H9 (cell line): ENCODE measurements around the gene CST3. TPM values are rescaled to one million over a fixed set of nuclear protein-coding genes. Genes with fewer than 3 reads are reported as not detected.

Experiments
- DNase-seq: peaks from one replicate; pipeline ENCODE4 v3.0.0-alpha.2; 2017
- H2AFZ ChIP-seq: one replicate; pipeline ENCODE4 v1.6.1; 2013; ENCODE audit warnings: mild to moderate bottlenecking, low read length, control low read depth, moderate library complexity
- H2AK5ac ChIP-seq: 2 replicates; pipeline ENCODE4 v1.6.1; 2013; ENCODE audit warnings: low read length, control low read depth, mixed read lengths; ENCODE audit not compliant: insufficient read length
- H2BK120ac ChIP-seq: one replicate; pipeline ENCODE4 v1.6.1; 2013; ENCODE audit warnings: low read depth, mild to moderate bottlenecking, low read length, control low read depth, inconsistent platforms; ENCODE audit not compliant: poor library complexity, severe bottlenecking
- H2BK12ac ChIP-seq: 2 replicates; pipeline ENCODE4 v1.6.1; 2013; ENCODE audit warnings: low read length, control low read depth, mixed read lengths, low read depth; ENCODE audit not compliant: insufficient read length
- H2BK15ac ChIP-seq: 2 replicates; pipeline ENCODE4 v1.6.1; 2013; ENCODE audit warnings: low read depth, low read length, control low read depth
- H2BK20ac ChIP-seq: one replicate; pipeline ENCODE4 v1.6.1; 2013; ENCODE audit warnings: low read depth, mild to moderate bottlenecking, low read length, control low read depth, inconsistent platforms; ENCODE audit not compliant: poor library complexity, severe bottlenecking
- H2BK5ac ChIP-seq: 2 replicates; pipeline ENCODE4 v1.6.1; 2013; ENCODE audit warnings: low read length, control low read depth, mixed read lengths; ENCODE audit not compliant: insufficient read length
- H3K14ac ChIP-seq: 2 replicates; pipeline ENCODE4 v1.6.1; 2013; ENCODE audit warnings: low read length, control low read depth; ENCODE audit not compliant: insufficient read depth
- H3K18ac ChIP-seq: 2 replicates; pipeline ENCODE4 v1.6.1; 2013; ENCODE audit warnings: low read depth, mild to moderate bottlenecking, mixed read lengths, low read length, control low read depth; ENCODE audit not compliant: insufficient read length
- H3K23ac ChIP-seq: 2 replicates; pipeline ENCODE4 v1.6.1; 2013; ENCODE audit warnings: low read length, control low read depth, mixed read lengths, low read depth; ENCODE audit not compliant: insufficient read length
- H3K23me2 ChIP-seq: 2 replicates; pipeline ENCODE4 v1.6.1; 2013; ENCODE audit warnings: low read depth, mild to moderate bottlenecking, mixed read lengths, low read length, control low read depth; ENCODE audit not compliant: insufficient read length, poor library complexity, severe bottlenecking
- H3K27ac ChIP-seq: 2 replicates; pipeline ENCODE4 v1.5.1; 2013; ENCODE audit warnings: low read length, control low read depth, mixed read lengths, low read depth; ENCODE audit not compliant: insufficient read length
- H3K27me3 ChIP-seq: 2 replicates; pipeline ENCODE4 v1.6.1; 2013; ENCODE audit warnings: low read length, control low read depth, inconsistent platforms; ENCODE audit not compliant: insufficient read depth
- H3K4ac ChIP-seq: 2 replicates; pipeline ENCODE4 v1.6.1; 2013; ENCODE audit warnings: low read depth, mild to moderate bottlenecking, control low read depth, inconsistent platforms, low read length, moderate library complexity
- H3K4me1 ChIP-seq: 2 replicates; pipeline ENCODE4 v1.6.1; 2013; ENCODE audit warnings: low read length, control low read depth, inconsistent platforms; ENCODE audit not compliant: insufficient read depth
- H3K4me2 ChIP-seq: 2 replicates; pipeline ENCODE4 v1.6.1; 2013; ENCODE audit warnings: low read length, control low read depth, mixed read lengths; ENCODE audit not compliant: insufficient read length, insufficient read depth
- H3K56ac ChIP-seq: 2 replicates; pipeline ENCODE4 v1.6.1; 2013; ENCODE audit warnings: low read depth, mild to moderate bottlenecking, mixed read lengths, low read length, control low read depth; ENCODE audit not compliant: insufficient read length
- H3K79me1 ChIP-seq: 2 replicates; pipeline ENCODE4 v1.6.1; 2013; ENCODE audit warnings: low read depth, mild to moderate bottlenecking, moderate library complexity, low read length, control low read depth, inconsistent platforms; ENCODE audit not compliant: insufficient read depth, poor library complexity, severe bottlenecking
- H3K79me2 ChIP-seq: 2 replicates; pipeline ENCODE4 v1.6.1; 2013; ENCODE audit warnings: low read length, control low read depth, inconsistent platforms; ENCODE audit not compliant: insufficient read depth
- H3K9ac ChIP-seq: 2 replicates; pipeline ENCODE4 v1.6.1; 2013; ENCODE audit warnings: low read length, control low read depth, mixed read lengths; ENCODE audit not compliant: insufficient read length; ENCODE audit errors: extremely low read depth
- H3K9me3 ChIP-seq: one replicate; pipeline ENCODE4 v1.6.1; 2013; ENCODE audit warnings: low read depth, low read length, inconsistent platforms; ENCODE audit not compliant: control insufficient read depth
- H3T11ph ChIP-seq: one replicate; pipeline ENCODE4 v1.6.1; 2013; ENCODE audit warnings: mild to moderate bottlenecking, low read length, control low read depth, inconsistent platforms
- H4K20me1 ChIP-seq: one replicate; pipeline ENCODE4 v1.6.1; 2013; ENCODE audit not compliant: control insufficient read depth, insufficient read length, insufficient read depth
- H4K5ac ChIP-seq: 2 replicates; pipeline ENCODE4 v1.6.1; 2013; ENCODE audit warnings: low read depth, mild to moderate bottlenecking, mixed read lengths, low read length, control low read depth; ENCODE audit not compliant: insufficient read length
- H4K8ac ChIP-seq: replicated peaks from 2 replicates; pipeline ENCODE4 v1.6.1; 2013; ENCODE audit warnings: low read length, control low read depth, mixed read lengths, low read depth; ENCODE audit not compliant: insufficient read length
- H4K91ac ChIP-seq: 2 replicates; pipeline ENCODE4 v1.6.1; 2013; ENCODE audit warnings: low read depth, mild to moderate bottlenecking, moderate library complexity, mixed read lengths, low read length, control low read depth; ENCODE audit not compliant: insufficient read length
- H3K27ac Mint-ChIP-seq, 3 experiments: 2 replicates in 2 of 3; 3 replicates in 1 of 3; pipeline ENCODE4 v1.8.0; 2020 to 2021; ENCODE audit warnings: mixed read lengths in 3 of 3, mild to moderate bottlenecking in 1 of 3, moderate library complexity in 1 of 3
- H3K27me3 Mint-ChIP-seq: 2 replicates; pipeline ENCODE4 v1.8.0; 2021; ENCODE audit warnings: low read depth, mild to moderate bottlenecking, moderate library complexity, mixed read lengths
- H3K36me3 Mint-ChIP-seq, 3 experiments: 2 replicates in 2 of 3; 3 replicates in 1 of 3; pipeline ENCODE4 v1.8.0; 2020 to 2021; ENCODE audit warnings: low read depth in 3 of 3, mixed read lengths in 3 of 3; ENCODE audit not compliant: insufficient read depth in 1 of 3
- H3K4me1 Mint-ChIP-seq, 2 experiments: 2 replicates each; pipeline ENCODE4 v1.8.0; 2020; ENCODE audit warnings: mixed read lengths in 2 of 2
- H3K4me3 Mint-ChIP-seq, 2 experiments: 2 replicates in 1 of 2; 3 replicates in 1 of 2; pipeline ENCODE4 v1.8.0; 2020 to 2021; ENCODE audit warnings: mild to moderate bottlenecking in 2 of 2, mixed read lengths in 2 of 2, moderate library complexity in 1 of 2
- H3K9me3 Mint-ChIP-seq, 2 experiments: 2 replicates in 1 of 2; 3 replicates in 1 of 2; pipeline ENCODE4 v1.8.0; 2020; ENCODE audit warnings: mild to moderate bottlenecking in 2 of 2, mixed read lengths in 2 of 2, moderate library complexity in 1 of 2
- WGBS: extraction: QIAGEN DNeasy Blood & Tissue Kit; methylation state at CpG from one replicate; pipeline ENCODE4 v1.1.7; 2013; ENCODE audit warnings: missing lambda C conversion rate, low lambda C conversion rate, mixed read lengths; ENCODE audit not compliant: insufficient read length; ENCODE audit errors: extremely low coverage; 5-methylcytosine and 5-hydroxymethylcytosine counted together
- total RNA-seq: library from RNA; stranded (reverse); gene quantifications from 2 replicates; pipeline ENCODE4 v1.2.1, GENCODE V29; 2021
- TF ChIP-seq, protein P1 (sequence below): fragments of 200-600 bp; sonication (generic); conservative IDR thresholded peaks from 3 replicates; pipeline ENCODE4 v1.8.0; 2021; ENCODE audit warnings: antibody characterized with exemption, mild to moderate bottlenecking

Gene CST3
- total RNA-seq, 1 experiment from 2014 or later: 77.2 TPM

DNA sequence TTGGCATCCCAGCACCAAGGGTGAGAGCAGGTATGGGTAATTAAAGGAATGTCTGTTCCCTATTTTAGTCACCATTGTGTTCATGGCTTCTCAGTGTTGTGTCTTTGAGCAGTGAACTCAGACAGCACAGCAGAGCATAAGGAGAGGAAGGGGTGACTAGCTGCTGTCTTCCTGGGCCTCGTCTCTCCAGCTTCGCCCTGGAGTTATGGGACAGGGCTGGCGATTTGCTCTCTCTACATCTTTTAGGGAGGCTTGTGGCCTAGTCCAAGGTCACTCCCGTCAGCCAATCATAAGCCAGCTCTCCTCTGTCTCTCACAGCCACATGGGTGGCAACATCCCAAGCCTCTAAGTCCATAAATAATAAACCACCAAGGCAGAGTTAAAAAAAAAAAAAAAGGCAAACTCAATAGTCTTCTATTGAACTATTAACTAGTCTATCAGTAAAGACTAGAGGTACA lies 7.3 kb downstream of the CST3 start:
- Histone ChIP-seq H2BK120ac (no peak overlapping the region), H4K91ac (no peak overlapping the region), H3K27me3 (no peaks in the 10 kb centered on the region), H3K79me2 (no peaks in the 10 kb centered on the region), H3K27ac (no peak overlapping the region), H3K18ac (no peak overlapping the region), H3K79me1 (no peaks in the 10 kb centered on the region), H3K4me2 (no peak overlapping the region), H3K4me1 (no peaks in the 10 kb centered on the region), H3T11ph (no peak overlapping the region), H3K23me2 (no peaks in the 10 kb centered on the region), H3K23ac (no peak overlapping the region), H2BK15ac (no peak overlapping the region), H2AFZ (no peak overlapping the region), H2AK5ac (no peak overlapping the region), H2BK5ac (no peak overlapping the region), H2BK12ac (no peak overlapping the region), H4K5ac (no peak overlapping the region), H3K14ac (no peak overlapping the region), H3K9me3 (no peaks in the 10 kb centered on the region), H4K8ac (no peak overlapping the region), H3K56ac (no peak overlapping the region), H4K20me1 (no peaks in the 10 kb centered on the region), H2BK20ac (no peak overlapping the region), H3K9ac (no peak overlapping the region), H3K4ac (no peak overlapping the region)
- Mint-ChIP-seq H3K27me3 (peaks cover 7% of the 10 kb centered on the region), H3K36me3 (peaks cover 0 to 12% (median 0%) of the 10 kb centered on the region in 3 experiments; a peak in 4 of 7 replicates), H3K4me3 (no peak overlapping the region), H3K9me3 (peaks cover 0 to 3% of the 10 kb centered on the region in 2 experiments; a peak in 1 of 5 replicates), H3K27ac (no peak overlapping the region), H3K4me1 (peaks cover 19 to 30% of the 10 kb centered on the region in 2 experiments)
- TF ChIP-seq, protein P1, sequence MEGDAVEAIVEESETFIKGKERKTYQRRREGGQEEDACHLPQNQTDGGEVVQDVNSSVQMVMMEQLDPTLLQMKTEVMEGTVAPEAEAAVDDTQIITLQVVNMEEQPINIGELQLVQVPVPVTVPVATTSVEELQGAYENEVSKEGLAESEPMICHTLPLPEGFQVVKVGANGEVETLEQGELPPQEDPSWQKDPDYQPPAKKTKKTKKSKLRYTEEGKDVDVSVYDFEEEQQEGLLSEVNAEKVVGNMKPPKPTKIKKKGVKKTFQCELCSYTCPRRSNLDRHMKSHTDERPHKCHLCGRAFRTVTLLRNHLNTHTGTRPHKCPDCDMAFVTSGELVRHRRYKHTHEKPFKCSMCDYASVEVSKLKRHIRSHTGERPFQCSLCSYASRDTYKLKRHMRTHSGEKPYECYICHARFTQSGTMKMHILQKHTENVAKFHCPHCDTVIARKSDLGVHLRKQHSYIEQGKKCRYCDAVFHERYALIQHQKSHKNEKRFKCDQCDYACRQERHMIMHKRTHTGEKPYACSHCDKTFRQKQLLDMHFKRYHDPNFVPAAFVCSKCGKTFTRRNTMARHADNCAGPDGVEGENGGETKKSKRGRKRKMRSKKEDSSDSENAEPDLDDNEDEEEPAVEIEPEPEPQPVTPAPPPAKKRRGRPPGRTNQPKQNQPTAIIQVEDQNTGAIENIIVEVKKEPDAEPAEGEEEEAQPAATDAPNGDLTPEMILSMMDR: no peak
- DNase-seq: no peak
- no CpG with 5 or more reads among the region's 4 CpGs for WGBS
